ENCODE results near the gene PIGW.
A peak's percentile ranks its signal among the peaks of the same experiment; 100 is the strongest.

DNA sequence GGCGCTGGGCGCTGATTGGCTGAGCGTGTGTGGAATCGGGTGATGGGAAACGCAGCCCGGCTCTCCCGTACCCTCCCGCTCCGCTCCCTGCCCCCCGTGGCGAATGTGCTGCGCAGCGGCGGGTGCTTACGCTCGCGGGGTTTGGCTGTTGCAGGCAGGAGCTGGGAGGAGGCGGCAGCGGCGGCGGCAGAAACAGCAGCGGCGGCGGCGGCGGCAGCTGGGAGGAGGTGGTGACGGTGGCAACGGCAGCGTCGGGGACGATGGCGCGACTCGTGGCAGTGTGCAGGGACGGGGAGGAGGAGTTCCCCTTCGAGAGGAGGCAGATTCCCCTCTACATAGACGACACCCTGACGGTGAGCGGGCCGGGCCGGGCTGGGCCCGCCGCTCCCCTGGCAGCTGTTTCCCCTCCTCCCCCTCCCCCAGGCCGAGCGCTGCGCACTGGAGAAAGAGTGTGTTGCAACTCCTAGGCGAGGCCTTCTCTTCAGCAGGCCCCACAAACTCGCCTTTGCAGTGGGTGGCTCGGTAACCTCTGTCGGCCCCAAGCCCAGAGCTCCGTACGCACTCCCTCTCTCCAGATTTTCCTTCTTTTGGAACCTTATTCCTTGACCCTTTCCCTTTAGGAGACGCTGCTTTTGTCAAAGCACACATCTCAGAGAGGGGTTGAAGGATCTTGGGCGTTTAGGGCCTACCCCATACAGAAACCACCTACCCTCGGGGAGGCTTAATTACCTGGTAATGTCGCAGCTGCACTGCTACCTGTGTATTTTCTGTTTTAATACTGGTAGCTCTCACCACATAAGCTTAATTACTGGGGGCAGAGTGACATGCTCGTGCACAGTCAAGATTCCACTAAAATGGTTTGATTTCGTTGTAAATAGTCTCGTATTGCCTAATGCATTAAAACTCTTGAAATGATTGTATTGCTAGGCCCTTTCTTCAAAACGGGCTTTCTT, 11.0 kb downstream of the PIGW start:
- TF ChIP-seq EP300 (IDR thresholded peaks at IDR 0.05) (peak; percentile 13 to 63), POLR2A (IDR thresholded peaks at IDR 0.05) (peak; percentile 40 to 65)
- TF ChIP-seq, protein P1, sequence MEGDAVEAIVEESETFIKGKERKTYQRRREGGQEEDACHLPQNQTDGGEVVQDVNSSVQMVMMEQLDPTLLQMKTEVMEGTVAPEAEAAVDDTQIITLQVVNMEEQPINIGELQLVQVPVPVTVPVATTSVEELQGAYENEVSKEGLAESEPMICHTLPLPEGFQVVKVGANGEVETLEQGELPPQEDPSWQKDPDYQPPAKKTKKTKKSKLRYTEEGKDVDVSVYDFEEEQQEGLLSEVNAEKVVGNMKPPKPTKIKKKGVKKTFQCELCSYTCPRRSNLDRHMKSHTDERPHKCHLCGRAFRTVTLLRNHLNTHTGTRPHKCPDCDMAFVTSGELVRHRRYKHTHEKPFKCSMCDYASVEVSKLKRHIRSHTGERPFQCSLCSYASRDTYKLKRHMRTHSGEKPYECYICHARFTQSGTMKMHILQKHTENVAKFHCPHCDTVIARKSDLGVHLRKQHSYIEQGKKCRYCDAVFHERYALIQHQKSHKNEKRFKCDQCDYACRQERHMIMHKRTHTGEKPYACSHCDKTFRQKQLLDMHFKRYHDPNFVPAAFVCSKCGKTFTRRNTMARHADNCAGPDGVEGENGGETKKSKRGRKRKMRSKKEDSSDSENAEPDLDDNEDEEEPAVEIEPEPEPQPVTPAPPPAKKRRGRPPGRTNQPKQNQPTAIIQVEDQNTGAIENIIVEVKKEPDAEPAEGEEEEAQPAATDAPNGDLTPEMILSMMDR (IDR thresholded peaks at IDR 0.05): peak in 1 of 5 experiments; percentile 44

Measured in tibial nerve (tissue), 4 donors.